NCI-H1417 (cell line): ENCODE results near the gene FGG.
"Not testable (repeated sequence)": the region's sequence is repeated elsewhere in the genome, so short reads cannot be mapped to it uniquely, and the experiment has no call there.

ENCODE experiments used
- DNase-seq, 3 experiments: peaks; one replicate each; lab custom pipeline; 2025; lab: John Stamatoyannopoulos, UW

Gene FGG

GRCh38 chr4:154611833-154612232 is 623 bp downstream of the FGG start:
- no peak for DNase-seq

- DNase-seq = no peak
Observed at GRCh38 chr4:154610582-154610981, 1.9 kb downstream of the FGG start.

GRCh38 chr4:154609532-154609931 is 2.9 kb downstream of the FGG start:
- no peak for DNase-seq

GRCh38 chr4:154608361-154609252 is 3.8 kb downstream of the FGG start:
- DNase-seq = no peak

GRCh38 chr4:154606728-154607723 is 5.4 kb downstream of the FGG start:
- DNase-seq = no peak

GRCh38 chr4:154604696-154605200 is 7.7 kb downstream of the FGG start:
- DNase-seq = no peak

GRCh38 chr4:154603033-154603943 is 9.2 kb downstream of the FGG start:
- DNase-seq = no peak

GRCh38 chr4:154602404-154603020 is 9.9 kb downstream of the FGG start:
- no peak for DNase-seq

GRCh38 chr4:154597798-154598774 is 14.4 kb downstream of the FGG start:
- no peak for DNase-seq

GRCh38 chr4:154597281-154597680 is 15.2 kb downstream of the FGG start:
- not testable (repeated sequence) for DNase-seq

GRCh38 chr4:154595807-154596206 is 16.6 kb downstream of the FGG start:
- no peak for DNase-seq

GRCh38 chr4:154594343-154594742 is 18.1 kb downstream of the FGG start:
- DNase-seq = not testable (repeated sequence)

- no peak for DNase-seq
Observed at GRCh38 chr4:154593868-154594267, 18.6 kb downstream of the FGG start.

GRCh38 chr4:154591890-154592289 is 20.6 kb downstream of the FGG start:
- DNase-seq = no peak

GRCh38 chr4:154590329-154591006 is 22.0 kb downstream of the FGG start, which contains the start of gene FGA:
FGA (minus strand) TSS chr4:154590742; CDS start chr4:154590687, 55 bp downstream.
- no peak for DNase-seq

- DNase-seq = no peak
Observed at GRCh38 chr4:154589296-154590197, 22.9 kb downstream of the FGG start.

GRCh38 chr4:154588198-154588597 is 24.3 kb downstream of the FGG start:
- DNase-seq = no peak
